GM21529 (cell line): ENCODE data around the gene GPC5.
"Not testable (repeated sequence)": the region's sequence is repeated elsewhere in the genome, so short reads cannot be mapped to it uniquely, and the experiment has no call there.

Experiments
- ATAC-seq: cut with Tn5 transposase; IDR thresholded peaks from one replicate; pipeline ENCODE4 v1.9.1; 2021; ENCODE audit not compliant: unreplicated experiment

The GPC5 gene

DNA sequence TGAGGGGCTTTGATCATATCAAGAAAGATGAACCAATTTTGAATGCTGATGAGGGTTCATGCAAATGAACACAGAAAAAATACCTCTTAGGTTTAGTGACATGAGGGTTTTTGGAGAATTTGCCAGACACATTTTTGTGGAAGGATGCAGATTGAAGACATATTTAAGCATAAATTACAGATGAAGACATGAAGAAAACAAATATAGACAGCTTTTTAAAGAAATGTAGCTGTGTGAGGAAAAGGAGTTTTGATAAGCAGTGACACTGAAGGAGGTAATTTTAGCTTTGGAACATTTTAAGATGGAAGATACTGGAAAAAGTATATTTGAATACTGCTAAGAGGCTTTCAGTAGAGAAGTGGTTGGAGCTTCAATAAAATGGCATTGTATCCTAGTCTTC lies 1017.4 kb downstream of the GPC5 start:
- no peak for ATAC-seq

DNA sequence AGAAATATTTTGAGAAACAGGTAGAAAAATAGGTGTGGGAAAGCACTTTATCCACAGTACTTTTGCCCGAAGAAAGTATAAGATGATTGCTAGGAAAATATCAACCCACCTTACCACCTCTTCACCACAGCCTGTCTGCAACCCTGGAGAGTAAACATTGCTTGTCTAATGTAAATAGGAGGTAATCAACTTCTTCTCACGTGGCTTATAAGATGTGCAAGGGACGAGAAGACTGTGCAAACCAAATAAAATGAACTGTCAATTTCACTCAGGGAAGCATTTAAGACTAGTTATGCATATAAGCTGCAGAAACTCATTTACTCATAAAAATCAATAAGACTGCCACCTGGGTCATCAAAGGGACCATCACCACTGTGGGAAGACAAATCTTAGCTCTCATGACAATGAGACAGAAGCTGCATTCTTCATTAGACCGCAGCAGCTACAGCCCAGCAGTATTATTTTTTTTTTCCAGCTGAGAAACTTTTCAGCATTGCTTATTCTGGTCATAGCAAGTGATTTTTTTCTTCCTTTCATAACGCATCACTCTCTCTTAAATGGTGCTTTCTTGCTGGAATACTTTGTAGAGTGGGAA lies 1020.5 kb downstream of the GPC5 start:
- no peak for ATAC-seq

DNA sequence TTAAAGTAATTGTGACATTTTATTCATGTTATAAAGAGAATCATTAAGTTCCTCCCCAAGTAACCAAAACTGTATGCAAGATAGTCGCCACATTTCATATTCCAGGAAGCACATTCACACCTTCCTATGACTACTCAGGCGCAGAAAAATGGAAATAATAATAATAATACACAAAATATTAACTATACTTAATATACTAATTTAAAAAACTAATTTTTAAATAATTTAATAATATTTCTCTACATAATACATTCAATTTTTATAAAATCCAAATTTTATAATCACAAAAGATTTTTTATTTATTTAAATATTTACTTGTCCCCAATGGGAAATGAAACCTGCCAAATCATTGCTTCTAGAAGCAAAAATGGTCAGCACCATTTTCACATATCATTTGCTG lies 1030.8 kb downstream of the GPC5 start:
- no peak for ATAC-seq

DNA sequence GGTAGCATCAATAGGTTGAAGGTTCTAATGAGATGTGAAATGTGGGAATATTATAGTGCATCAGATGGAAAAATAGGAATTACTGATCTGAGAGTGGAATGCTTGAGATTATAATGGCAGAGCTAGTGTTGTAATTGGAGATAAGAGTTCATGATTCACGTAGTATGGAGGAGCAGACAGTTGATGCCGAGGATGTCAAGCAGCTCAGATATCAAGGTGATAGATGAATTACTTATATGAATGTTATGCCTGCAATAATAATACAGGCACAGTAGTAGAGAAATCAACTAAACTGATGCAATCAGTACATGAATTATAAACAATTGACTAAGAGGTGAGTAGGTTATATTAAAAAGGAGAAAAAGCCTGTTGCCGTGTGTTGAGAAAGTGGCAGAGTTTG lies 1035.0 kb downstream of the GPC5 start:
- no peak for ATAC-seq

DNA sequence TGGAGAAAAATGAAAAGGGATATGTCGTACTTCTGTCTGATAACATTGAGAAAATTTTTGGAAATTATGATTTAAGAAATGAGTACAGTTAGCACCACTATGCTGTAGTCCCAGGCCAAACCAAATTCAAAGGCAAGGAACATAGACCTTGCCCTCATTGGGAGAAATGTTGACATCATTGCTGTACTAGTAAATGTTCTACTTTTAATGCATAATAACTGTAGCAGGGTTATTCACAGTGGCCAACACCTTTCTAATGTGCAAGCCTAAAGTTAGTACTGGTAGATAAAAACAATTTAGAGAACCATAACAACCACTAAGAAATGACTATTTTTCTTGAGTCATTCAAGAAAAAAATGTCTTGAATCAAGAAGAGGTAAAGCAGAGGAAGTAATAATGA lies 1035.5 kb downstream of the GPC5 start:
- no peak for ATAC-seq

DNA sequence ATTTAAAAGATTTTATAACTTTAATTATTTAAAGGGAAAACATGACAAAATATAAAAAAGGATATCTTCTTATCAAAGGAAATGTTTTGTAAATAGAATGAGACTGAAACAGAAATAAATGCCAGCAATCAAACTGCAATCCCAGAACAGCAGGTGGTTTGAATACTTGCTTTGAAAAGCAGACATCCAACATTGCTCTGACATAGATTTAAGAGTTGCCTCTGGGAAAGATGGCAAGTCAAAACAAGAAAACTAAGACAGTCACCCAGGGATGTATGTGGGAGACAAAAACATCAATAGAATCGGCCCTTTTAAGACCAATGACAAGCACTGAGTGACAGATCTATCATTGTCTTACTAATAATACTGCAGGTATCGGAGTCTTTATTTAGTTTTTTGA lies 1038.5 kb downstream of the GPC5 start:
- ATAC-seq: no peak

DNA sequence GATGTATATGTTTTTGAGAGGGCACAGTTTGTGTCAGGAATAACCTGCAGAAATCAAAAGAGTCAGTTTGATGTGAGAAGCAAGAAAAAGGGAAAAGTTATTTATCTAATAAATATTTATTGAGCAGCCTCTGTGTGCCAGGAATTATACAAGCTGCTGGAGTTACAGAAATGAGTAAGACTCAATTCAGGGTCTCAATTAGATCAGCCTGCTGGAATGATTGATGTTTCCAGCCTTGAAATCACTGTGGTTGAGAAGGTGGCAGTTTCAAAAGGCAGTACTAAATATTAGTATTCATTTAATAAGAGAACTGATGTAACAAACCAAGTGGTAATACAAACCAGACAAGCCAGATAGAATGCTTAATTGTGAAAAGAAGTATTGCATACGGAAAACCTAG lies 1045.8 kb downstream of the GPC5 start:
- no peak for ATAC-seq

DNA sequence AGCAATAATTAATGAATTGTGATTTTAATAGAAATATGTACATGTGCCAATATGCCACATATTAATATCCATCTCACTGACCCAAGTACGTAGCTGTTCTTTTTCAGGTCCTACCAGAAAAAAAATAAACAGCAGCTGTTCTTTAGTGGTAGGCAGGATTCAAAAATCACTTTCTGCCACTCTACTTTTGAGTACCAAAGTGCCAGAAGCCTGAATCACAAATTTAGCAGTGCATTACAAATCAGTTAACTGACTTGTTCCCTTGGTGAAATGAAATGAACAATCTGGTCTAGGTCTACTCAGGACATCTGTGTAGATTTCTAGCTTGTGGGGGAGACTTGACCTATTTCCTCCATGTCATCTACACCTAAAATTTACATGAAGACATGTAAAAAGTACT lies 1052.6 kb downstream of the GPC5 start:
- no peak for ATAC-seq

DNA sequence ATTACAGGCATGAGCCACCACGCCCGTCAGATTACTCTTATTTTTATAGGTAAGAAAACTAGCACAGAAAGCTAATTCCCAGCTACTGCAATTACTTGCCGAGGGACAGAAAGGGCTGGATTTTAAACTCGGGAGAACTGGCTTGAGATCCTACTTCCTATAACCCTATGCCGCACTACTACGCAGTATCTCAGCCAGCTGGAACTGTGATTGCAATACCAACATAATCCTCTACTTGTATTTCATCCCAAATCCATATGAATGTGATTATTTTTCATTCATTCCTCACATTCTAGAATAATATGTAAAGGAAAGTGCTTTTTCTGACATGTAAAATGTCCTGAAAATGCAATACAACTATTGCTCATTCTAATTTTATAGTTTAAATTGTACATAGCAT lies 1054.4 kb downstream of the GPC5 start:
- ATAC-seq: no peak

DNA sequence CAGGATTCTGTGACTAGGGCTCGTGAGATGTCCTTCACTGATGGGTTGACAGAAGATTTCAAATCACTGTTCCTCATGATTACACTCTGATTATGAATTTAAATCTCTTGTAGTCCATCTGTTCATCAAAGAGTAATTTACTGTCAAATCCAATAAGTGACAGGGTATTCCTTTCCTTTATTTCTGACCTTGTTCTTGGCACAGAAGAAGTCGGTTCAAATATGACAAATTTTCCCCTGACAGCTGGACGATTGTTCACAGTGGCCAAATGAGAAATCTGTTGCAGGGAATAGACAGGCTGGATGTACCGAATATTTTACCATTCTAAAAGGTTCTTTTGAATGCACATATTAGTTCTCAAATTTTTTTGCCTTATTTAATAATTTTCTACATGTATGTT lies 1060.9 kb downstream of the GPC5 start:
- ATAC-seq: no peak

DNA sequence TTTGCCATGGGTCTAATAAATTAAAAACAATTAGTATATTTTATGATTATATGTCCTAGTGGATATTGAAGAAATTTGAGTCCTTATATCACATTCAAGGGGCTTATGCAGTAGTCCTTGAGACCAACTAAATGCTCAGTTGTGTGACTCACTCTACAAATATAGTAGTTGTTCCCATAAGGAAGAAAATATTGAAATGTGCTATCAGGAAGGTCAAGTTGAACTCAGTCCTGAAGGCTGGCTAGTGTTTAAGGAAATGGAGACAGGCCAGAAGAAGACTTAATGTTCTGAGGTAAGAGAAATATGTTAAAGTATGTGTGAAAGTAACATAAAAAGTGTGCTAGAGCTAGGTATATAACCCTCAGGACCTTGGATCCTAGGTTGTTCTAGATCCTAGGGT lies 1062.1 kb downstream of the GPC5 start:
- ATAC-seq: no peak

DNA sequence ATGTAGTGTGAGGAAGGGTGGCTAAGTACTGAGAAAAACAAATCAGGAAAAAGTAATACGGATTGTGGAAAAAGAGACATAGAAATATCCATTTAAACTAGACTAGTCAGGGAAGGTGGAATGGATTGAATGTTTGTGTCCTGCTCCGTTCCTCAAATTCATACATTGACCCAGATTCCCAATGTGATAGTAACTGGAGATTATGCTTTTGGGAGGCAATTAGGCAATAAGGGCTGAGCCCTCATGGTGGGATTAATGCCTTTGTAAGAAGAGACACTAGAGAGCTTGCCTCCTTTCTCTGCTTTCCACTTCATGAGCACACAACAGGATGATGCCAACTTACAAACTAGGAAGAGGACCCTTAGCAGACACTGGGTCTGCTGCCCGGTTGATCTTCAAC lies 1063.0 kb downstream of the GPC5 start:
- ATAC-seq: no peak

DNA sequence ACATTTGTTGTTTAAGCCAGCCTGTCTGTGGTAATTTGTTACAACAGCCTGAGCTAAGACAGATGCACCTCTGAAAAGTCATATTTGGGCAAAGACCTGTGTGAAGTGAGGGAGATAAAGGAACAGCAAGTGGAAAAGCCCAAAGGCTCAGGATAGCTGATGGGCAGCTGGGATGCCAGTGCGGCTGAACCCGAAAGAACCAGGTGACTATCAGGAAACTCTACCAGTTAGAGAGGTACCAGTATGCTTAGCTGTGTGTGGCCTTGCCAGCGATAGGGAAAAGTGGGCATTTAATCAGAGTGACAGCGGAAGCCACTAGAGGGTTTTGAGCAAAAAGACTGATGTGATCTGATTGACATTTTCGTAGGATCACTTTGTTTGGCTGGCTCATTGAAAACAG lies 1063.4 kb downstream of the GPC5 start:
- ATAC-seq: no peak

DNA sequence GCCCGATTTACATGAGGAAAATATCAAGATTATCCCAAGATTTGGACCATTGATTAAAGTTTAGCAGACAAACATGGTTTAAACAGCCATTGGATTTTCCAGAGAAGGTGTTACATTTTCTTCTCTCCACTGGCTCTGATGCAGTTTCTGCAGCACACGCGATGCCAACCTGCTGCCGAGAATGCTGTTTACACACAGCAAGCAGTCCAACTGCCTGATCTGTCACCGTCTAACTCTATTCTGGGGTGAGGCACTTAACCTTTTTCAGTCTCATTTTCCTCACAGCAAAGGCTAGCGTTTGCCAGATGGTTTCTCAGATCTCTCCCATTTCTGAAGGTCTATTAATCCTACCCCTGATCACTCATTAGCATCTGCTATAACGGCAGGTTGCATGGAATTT lies 1064.7 kb downstream of the GPC5 start:
- no peak for ATAC-seq

DNA sequence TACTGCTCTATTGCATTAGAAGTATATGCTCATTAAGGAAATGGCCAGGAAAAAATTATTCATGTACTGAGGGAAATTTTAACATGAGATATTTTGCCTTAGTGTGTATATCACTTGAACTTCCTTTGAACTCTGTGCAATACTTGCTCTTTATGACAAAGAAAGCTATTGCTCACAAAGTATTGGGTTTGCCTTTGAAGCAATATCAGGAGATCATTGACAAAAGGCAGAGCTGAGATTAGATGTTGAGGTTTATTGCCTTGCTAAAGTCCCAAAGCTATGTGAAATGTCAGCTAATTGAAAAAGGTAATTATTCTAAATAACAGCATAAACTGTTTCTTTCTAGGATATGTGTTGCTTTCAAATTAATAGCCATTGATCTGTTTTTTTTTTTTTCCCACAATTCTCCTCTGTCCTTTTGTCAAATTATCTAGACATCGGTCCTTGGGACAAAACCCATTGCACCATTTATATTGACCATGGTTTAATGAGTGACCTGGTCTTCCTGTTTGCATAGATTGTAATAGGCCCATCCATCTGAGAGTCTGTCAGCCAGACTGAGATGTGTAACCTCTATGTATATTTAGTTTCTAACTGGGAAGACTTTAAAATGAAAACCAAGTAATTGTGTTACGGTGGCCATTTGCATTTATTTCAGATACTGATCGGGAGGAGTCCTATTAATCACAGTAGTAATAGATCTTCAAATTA lies 1075.5 kb downstream of the GPC5 start:
- ATAC-seq: no peak

DNA sequence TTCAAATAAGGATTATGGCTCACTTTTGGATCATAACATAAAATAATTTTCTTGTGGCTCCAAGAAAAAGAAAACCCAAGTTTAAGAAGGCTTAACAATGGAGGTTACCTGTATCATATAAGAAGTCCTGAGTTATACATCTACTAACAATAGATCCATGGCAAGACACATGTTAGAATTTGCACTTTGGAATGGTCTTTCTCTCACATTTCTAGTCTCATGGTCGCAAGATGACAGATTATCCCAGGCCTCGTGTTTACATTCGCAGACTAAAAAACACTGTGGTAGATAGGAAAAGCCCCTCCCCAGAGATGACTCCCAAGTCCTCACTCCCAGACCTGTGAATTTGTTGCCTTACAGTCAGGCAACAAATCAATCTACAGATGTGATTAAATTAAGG lies 1082.0 kb downstream of the GPC5 start:
- no peak for ATAC-seq

DNA sequence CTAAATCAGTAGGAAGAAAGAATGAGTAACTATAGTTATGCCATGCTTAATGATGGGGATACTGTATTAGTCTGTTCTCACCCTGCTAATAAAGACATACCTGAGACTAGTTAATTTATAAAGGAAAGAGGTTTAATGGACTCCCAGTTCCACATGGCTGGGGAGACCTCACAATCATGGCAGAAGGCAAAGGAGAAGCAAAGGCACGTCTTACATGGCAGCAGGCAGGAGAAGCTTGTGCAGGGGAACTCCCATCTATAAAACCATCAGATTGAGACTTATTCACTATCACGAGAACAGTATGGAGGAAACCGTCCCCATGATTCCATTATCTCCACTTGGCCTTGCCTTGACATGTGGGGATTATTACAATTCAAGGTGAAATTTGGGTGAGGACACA lies 1084.4 kb downstream of the GPC5 start:
- not testable (repeated sequence) for ATAC-seq

DNA sequence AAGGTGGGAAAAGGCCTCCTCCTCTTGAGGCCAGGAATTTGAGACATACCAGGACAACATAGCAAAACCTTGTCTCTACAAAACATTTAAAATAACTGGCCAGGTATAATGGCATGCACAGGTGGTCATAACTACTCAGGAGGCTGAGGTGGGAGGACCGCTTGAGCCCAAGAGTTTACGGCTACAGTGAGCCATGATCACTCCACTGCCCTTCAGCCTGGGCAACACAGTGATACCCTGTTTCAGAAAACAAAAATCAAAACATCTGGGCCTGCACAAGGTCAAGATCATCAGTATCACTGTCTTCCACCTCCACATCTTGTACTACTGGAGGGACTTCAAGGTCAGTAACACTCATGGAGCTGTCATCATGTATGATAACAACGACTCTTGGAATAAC lies 1085.5 kb downstream of the GPC5 start:
- no peak for ATAC-seq

DNA sequence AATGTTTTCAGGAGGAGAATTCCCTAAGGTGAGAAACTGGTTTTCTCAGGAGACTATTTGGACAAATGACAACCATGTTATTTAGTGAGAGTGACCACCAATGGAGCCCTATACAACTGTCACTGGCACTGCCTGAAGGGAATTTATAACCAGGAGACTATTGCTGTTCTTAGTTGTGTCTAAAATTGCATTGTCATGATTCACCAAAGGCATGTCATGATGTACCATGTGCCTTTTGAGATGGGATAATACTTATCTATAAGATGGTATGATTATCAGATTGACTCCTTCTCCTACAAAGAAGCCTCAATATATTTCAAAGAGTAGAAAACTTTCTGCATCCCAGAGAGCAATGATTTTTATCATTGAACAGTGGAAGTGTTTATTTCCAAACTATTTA lies 1088.8 kb downstream of the GPC5 start:
- ATAC-seq: no peak

DNA sequence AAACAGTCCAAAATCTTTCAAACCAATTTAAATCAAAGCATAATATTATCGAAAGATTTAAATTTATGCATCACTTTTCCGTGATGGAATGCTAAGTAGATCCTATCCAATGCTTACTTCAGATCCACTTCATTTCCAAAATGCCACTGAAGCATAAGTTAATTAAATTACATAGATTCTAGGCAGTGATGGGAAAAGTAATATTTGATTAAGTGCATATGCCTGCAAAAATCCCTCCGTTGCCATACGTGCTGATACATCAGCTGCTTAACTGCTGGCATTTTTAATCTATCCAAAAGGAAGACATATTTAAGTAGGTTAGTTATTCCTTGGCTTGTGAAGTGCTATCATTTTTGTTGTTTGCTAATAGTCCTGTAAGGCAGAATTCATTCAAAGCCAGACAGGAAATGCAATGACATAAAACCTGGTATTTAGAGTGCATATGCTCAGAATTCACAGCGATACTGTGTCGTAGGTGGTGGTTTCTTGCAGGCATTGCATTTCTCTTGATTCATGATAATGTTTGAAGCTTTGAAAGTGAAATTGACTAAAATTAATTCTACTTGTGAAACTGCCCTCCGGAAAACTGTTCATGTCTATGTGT lies 1089.9 kb downstream of the GPC5 start:
- ATAC-seq: no peak

DNA sequence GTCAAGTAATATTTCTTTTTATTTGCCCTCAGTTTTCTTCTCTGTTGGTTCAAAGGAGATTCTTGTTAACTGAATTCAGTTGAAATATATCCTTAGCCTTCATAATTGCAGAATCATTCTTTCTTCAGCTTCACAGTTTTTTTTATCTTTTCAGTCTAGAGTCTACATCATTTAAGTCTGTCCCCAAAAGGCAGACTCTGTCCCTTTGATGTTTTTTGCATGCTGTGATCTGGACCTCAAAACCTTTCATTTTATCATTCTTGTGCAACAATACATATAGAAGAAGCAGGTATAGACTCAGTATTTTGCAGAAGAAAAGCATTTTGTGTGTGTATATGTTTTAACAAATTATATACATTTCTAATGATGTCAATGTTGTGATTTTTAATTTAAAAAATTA lies 1093.4 kb downstream of the GPC5 start:
- no peak for ATAC-seq

DNA sequence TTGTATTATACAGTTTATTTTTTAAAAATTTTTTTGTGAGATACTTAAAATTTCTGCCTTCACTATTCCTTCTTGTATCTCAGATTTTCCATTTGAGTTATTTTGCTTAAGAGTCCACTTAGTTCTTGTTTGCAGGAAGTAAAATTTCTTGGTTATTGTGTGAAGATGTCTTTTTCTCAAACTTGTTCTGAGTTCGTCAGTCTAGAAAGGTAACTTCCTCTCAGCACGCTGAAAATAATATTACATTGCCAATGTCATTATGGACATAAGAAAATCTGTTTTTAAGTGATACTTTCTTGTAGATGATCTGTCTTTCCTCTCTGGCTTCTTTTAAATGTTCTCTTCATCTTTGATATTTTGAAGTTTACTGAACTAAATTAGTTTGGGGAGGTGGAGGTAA lies 1096.5 kb downstream of the GPC5 start:
- ATAC-seq: no peak

DNA sequence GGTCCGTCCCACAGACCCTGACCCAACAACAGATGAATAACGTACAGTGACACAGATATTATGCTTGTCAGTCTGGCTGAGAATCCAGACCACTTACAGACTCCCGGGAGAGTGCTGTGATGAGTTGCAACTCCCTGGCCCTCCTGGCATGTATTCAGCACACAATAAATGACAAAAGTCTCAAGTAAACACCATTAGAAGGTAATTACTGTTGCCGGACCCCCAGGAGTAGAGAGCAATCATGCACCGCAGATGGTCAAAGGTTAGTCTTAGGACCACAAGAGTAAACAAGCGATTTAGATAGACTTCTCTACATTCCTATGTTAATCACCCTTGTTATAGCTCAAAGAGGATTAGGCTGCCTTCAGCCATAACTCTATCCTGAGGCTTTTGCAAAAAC lies 1101.8 kb downstream of the GPC5 start:
- ATAC-seq: no peak
